Cardiac septum (tissue), 1 donor: ENCODE data around the gene ENHO. TPM values are rescaled to one million over a fixed set of nuclear protein-coding genes. Genes with fewer than 3 reads are reported as not detected.
A peak's percentile ranks its signal among the peaks of the same experiment; 100 is the strongest.
"Not testable (repeated sequence)": the region's sequence is repeated elsewhere in the genome, so short reads cannot be mapped to it uniquely, and the experiment has no call there.

Experiments used
- DNase-seq: peaks from one replicate; pipeline ENCODE4 v3.0.0-alpha.2; 2020; ENCODE audit warnings: low spot score
- intact Hi-C: fragments of 100-400 bp; cut with DNase I; formaldehyde crosslinking; loops from one replicate; pipeline ENCODE4 v1.14.0; 2022
- total RNA-seq: library from RNA; stranded (reverse); fragmentation: NEBNext Ultra II Directional; extraction: Animal tissue kit (Norgen Biotek cat#: 25700); gene quantifications from one replicate; pipeline ENCODE4 v1.2.1, GENCODE V29; 2021
- donor health status: DM: no; HTN: no; CAD: no.

ENHO gene
- total RNA-seq, 1 donor from 2014 or later, result 1.3 TPM

GRCh38 chr9:34493972-34494535, 28.7 kb downstream of the ENHO start:
- intact Hi-C loops, result no loop called here
- no peak for DNase-seq

- DNase-seq, result no peak
- intact Hi-C loops, result no loop called here
Observed at GRCh38 chr9:34492051-34492450, 30.7 kb downstream of the ENHO start.

GRCh38 chr9:34491596-34491995, 31.2 kb downstream of the ENHO start:
- no peak for DNase-seq
- intact Hi-C loops, result no loop called here

GRCh38 chr9:34490760-34491159, 32.0 kb downstream of the ENHO start:
- no peak for DNase-seq
- intact Hi-C loops, result no loop called here

- intact Hi-C loops, result no loop called here
Observed at GRCh38 chr9:34490360-34490759, 32.4 kb downstream of the ENHO start.

GRCh38 chr9:34486572-34486971, 36.2 kb downstream of the ENHO start:
- intact Hi-C loops, result no loop called here
- DNase-seq, result no peak

More at GRCh38 chr9:34490360-34490759, 32.4 kb downstream of the ENHO start:
- no peak for DNase-seq

- peak; percentile 44 for DNase-seq
- intact Hi-C loops, result no loop called here
Observed at GRCh38 chr9:34485822-34486221, 37.0 kb downstream of the ENHO start.

- intact Hi-C loops, result no loop called here
- no peak for DNase-seq
Observed at GRCh38 chr9:34484678-34485077, 38.1 kb downstream of the ENHO start.

GRCh38 chr9:34482746-34483145, 40.0 kb downstream of the ENHO start:
- intact Hi-C loops, DNase-seq: not testable (repeated sequence)

GRCh38 chr9:34481620-34482019, 41.2 kb downstream of the ENHO start:
- DNase-seq, intact Hi-C loops: not testable (repeated sequence)

- intact Hi-C loops, result no loop called here
Observed at GRCh38 chr9:34479431-34479866, 43.3 kb downstream of the ENHO start.

GRCh38 chr9:34477541-34477940, 45.2 kb downstream of the ENHO start:
- intact Hi-C loops, result no loop called here
- no peak for DNase-seq

More at GRCh38 chr9:34479431-34479866, 43.3 kb downstream of the ENHO start:
- no peak for DNase-seq

- intact Hi-C loops, result no loop called here
- DNase-seq, result no peak
Observed at GRCh38 chr9:34475097-34475496, 47.7 kb downstream of the ENHO start.

Other genes starting within 250 kb of the ENHO start
- gene KIF24, start 193.7 kb downstream of the ENHO start, total RNA-seq, result 0.89 TPM
- 23.0 TPM for gene NUDT2, start 193.4 kb downstream of the ENHO start, total RNA-seq
- gene MYORG, start 146.1 kb downstream of the ENHO start, total RNA-seq, result 9.7 TPM
- gene FAM219A, start 64.4 kb downstream of the ENHO start, total RNA-seq, result 39.1 TPM
- gene DNAI1, start 64.2 kb downstream of the ENHO start, total RNA-seq, result 0.30 TPM
- gene CNTFR, start 66.7 kb upstream of the ENHO start, total RNA-seq, result 1.1 TPM
- 39.4 TPM for gene RPP25L, start 89.1 kb upstream of the ENHO start, total RNA-seq
- gene DCTN3, start 97.5 kb upstream of the ENHO start, total RNA-seq, result 101 TPM
- gene ARID3C, start 106.1 kb upstream of the ENHO start, total RNA-seq, result not detected
- 25.8 TPM for gene SIGMAR1, start 114.8 kb upstream of the ENHO start, total RNA-seq
- 42.4 TPM for gene GALT, start 123.7 kb upstream of the ENHO start, total RNA-seq
- gene IL11RA, start 129.2 kb upstream of the ENHO start, total RNA-seq, result 59.4 TPM
- not detected for gene CCL27, start 139.7 kb upstream of the ENHO start, total RNA-seq
- gene CCL19, start 168.3 kb upstream of the ENHO start, total RNA-seq, result 0.62 TPM
- 30.1 TPM for gene CCL21, start 187.1 kb upstream of the ENHO start, total RNA-seq